Ramos (cell line): Measurements from ENCODE around the gene AMT.

Source experiments
- in situ Hi-C: fragments of 300-500 bp; cut with MboI; formaldehyde crosslinking; loops from one replicate; pipeline ENCODE4 v1.14.3; 2022; ENCODE audit warnings: low sequenced_read_pairs; ENCODE audit not compliant: unreplicated experiment

The AMT gene

GRCh38 chr3:49422379-49423248, at the start of gene AMT:
TSS of gene AMT (minus strand) at chr3:49422473. CDS start at chr3:49422450, 23 bp downstream.
- in situ Hi-C loops: no loop called here

GRCh38 chr3:49470714-49471420, 48.6 kb upstream of the AMT start:
- in situ Hi-C loops: no loop called here

- in situ Hi-C loops: no loop called here
Measured at GRCh38 chr3:49469936-49470713, 47.9 kb upstream of the AMT start, which contains the start of gene DAG1. TSS of gene DAG1 (plus strand) at chr3:49470267. CDS start at chr3:49510535, 40,268 bp downstream.

GRCh38 chr3:49469037-49469935, 47.0 kb upstream of the AMT start:
- in situ Hi-C loops: no loop called here

GRCh38 chr3:49466085-49466484, 43.8 kb upstream of the AMT start:
- in situ Hi-C loops: no loop called here

- in situ Hi-C loops: no loop called here
Measured at GRCh38 chr3:49465270-49466034, 43.2 kb upstream of the AMT start.

- in situ Hi-C loops: no loop called here
Measured at GRCh38 chr3:49462222-49462621, 39.9 kb upstream of the AMT start.

GRCh38 chr3:49461443-49462171, 39.3 kb upstream of the AMT start:
- in situ Hi-C loops: no loop called here

GRCh38 chr3:49460956-49461355, 38.7 kb upstream of the AMT start:
- in situ Hi-C loops: no loop called here

GRCh38 chr3:49460188-49460890, 38.1 kb upstream of the AMT start:
- in situ Hi-C loops: no loop called here

- in situ Hi-C loops: loop anchor here (10.0 kb wide), 1 partner anchor 292 kb away; the partner anchor contains the start of gene CCDC71
Measured at GRCh38 chr3:49456466-49456865, 34.2 kb upstream of the AMT start.

- in situ Hi-C loops: loop anchor here (10.0 kb wide), 1 partner anchor 290 kb away; the partner anchor contains the start of gene CCDC71
Measured at GRCh38 chr3:49454898-49455681, 32.8 kb upstream of the AMT start.

- in situ Hi-C loops: loop anchor here (10.0 kb wide), 1 partner anchor 290 kb away; the partner anchor contains the start of gene CCDC71
Measured at GRCh38 chr3:49454458-49454857, 32.2 kb upstream of the AMT start.

GRCh38 chr3:49453621-49454020, 31.3 kb upstream of the AMT start:
- in situ Hi-C loops: loop anchor here (10.0 kb wide), 1 partner anchor 289 kb away; the partner anchor contains the start of gene CCDC71

- in situ Hi-C loops: loop anchor here (5.0 kb wide), 1 partner anchor 148 kb away; no protein-coding TSS in a partner anchor
Measured at GRCh38 chr3:49445391-49445790, 23.1 kb upstream of the AMT start.

GRCh38 chr3:49434731-49435130, 12.5 kb upstream of the AMT start:
- in situ Hi-C loops: no loop called here

GRCh38 chr3:49428752-49429080, 6.4 kb upstream of the AMT start:
- in situ Hi-C loops: no loop called here
